ENCODE measurements around the gene MYOM1.

GRCh38 chr18:3265564-3266033, 45.8 kb upstream of the MYOM1 start:
- TF ChIP-seq CTCF (conservative IDR thresholded peaks at IDR 0.05) (no peak), ZFX (IDR thresholded peaks at IDR 0.05) (no peak)
